GM12878 (cell line): ENCODE measurements around the gene PINLYP. TPM values are rescaled to one million over a fixed set of nuclear protein-coding genes. Genes with fewer than 3 reads are reported as not detected.

ENCODE experiments used
- ASH2L ChIP-seq: fragments of 300-600, 200-600 bp; sonication (generic); IDR thresholded peaks from 2 replicates; pipeline ENCODE4 v1.6.1; 2017; ENCODE audit warnings: low read depth, mild to moderate bottlenecking, borderline replicate concordance
- BHLHE40 ChIP-seq, 2 experiments: fragments of 450-650 bp in 1 of 2; IDR thresholded peaks; 2 replicates each; pipeline ENCODE4 v1.6.1; 2011 to 2017; ENCODE audit warnings: low read depth in 2 of 2, borderline replicate concordance in 1 of 2, improper control_type of control experiment in 1 of 2, low read length in 1 of 2, mild to moderate bottlenecking in 1 of 2
- BRCA1 ChIP-seq: IDR thresholded peaks from 2 replicates; pipeline ENCODE4 v1.6.1; 2011; ENCODE audit warnings: low read depth, low read length, improper control_type of control experiment
- CREB1 ChIP-seq: IDR thresholded peaks from 2 replicates; pipeline ENCODE4 v1.6.1; 2012; ENCODE audit warnings: low read depth, mild to moderate bottlenecking, inconsistent platforms
- ELK1 ChIP-seq: IDR thresholded peaks from 2 replicates; pipeline ENCODE4 v1.6.1; 2012; ENCODE audit warnings: low read depth, low read length, improper control_type of control experiment
- FOXK2 ChIP-seq: fragments of 450-650 bp; IDR thresholded peaks from 2 replicates; pipeline ENCODE4 v1.6.1; 2017; ENCODE audit warnings: mild to moderate bottlenecking, moderate library complexity
- MEF2B ChIP-seq: fragments of 450-650 bp; IDR thresholded peaks from 2 replicates; pipeline ENCODE4 v1.6.1; 2018; ENCODE audit warnings: mild to moderate bottlenecking, moderate library complexity; ENCODE audit not compliant: partially characterized antibody, poor library complexity, severe bottlenecking
- MYC ChIP-seq: IDR thresholded peaks from 2 replicates; pipeline ENCODE4 v1.6.1; 2011; ENCODE audit warnings: mild to moderate bottlenecking, low read length, moderate library complexity, inconsistent platforms; ENCODE audit not compliant: insufficient read depth, insufficient replicate concordance, insufficient read length, severe bottlenecking
- RELB ChIP-seq: fragments of 450-650 bp; IDR thresholded peaks from 2 replicates; pipeline ENCODE4 v1.6.1; 2017; ENCODE audit warnings: low read depth, mild to moderate bottlenecking, moderate library complexity
- RUNX3 ChIP-seq: IDR thresholded peaks from 2 replicates; pipeline ENCODE4 v1.6.1; 2012; ENCODE audit warnings: low read length, inconsistent platforms
- SKIL ChIP-seq: fragments of 450-650 bp; IDR thresholded peaks from 2 replicates; pipeline ENCODE4 v1.6.1; 2017; ENCODE audit warnings: mild to moderate bottlenecking, low read depth, inconsistent platforms; ENCODE audit not compliant: poor library complexity, severe bottlenecking
- SMAD1 ChIP-seq: fragments of 450-650 bp; IDR thresholded peaks from 2 replicates; pipeline ENCODE4 v1.6.1; 2018; ENCODE audit warnings: mild to moderate bottlenecking, low read depth; ENCODE audit not compliant: partially characterized antibody
- TCF12 ChIP-seq: IDR thresholded peaks from 2 replicates; pipeline ENCODE4 v1.6.1; 2011; ENCODE audit warnings: low read depth, mild to moderate bottlenecking, low read length
- ZBED1 ChIP-seq: IDR thresholded peaks from 2 replicates; pipeline ENCODE4 v1.6.1; 2016; ENCODE audit warnings: borderline replicate concordance
- ZBTB33 ChIP-seq: fragments of 450-650 bp; IDR thresholded peaks from 2 replicates; pipeline ENCODE4 v1.6.1; 2017; ENCODE audit warnings: mild to moderate bottlenecking
- ZNF687 ChIP-seq: fragments of 450-650 bp; IDR thresholded peaks from 2 replicates; pipeline ENCODE4 v1.6.1; 2017; ENCODE audit warnings: mild to moderate bottlenecking, moderate library complexity
- polyA plus RNA-seq, 11 experiments: library from polyadenylated mRNA; depleted of rRNA in 4 of 11; unstranded in 6 of 11; stranded (reverse) in 5 of 11; fragments of >200 nt; fragmentation: Nextera tagmentation in 4 of 11; fragmentation: Illumina TruSeq in 1 of 11; extraction: Ambion mirVana in 4 of 11; extraction: Trizol in 1 of 11; gene quantifications; 1 replicate in 1 of 11; 2 replicates in 10 of 11; pipeline versions ENCODE4 v1.2.1 to v1.2.3, GENCODE V29; 2011 to 2016; ENCODE audit warnings: inconsistent platforms in 2 of 11, missing spikeins in 2 of 11, low read depth in 1 of 11
- total RNA-seq, 4 experiments: library from RNA; depleted of rRNA in 3 of 4; stranded (reverse); fragments of >200 nt in 3 of 4; fragmentation: Illumina TruSeq in 1 of 4; extraction: Trizol in 1 of 4; gene quantifications; 2 replicates each; pipeline versions ENCODE4 v1.2.1 to v1.2.3, GENCODE V29; 2013 to 2021

Gene PINLYP
- total and polyA plus RNA-seq, 10 of the 15 experiments (the other 5 are each of a cell fraction or from before 2014, with no cell fraction given): 1.0 to 26.9 (median 11.4) TPM

GRCh38 chr19:43526884-43527859, 48.4 kb upstream of the PINLYP start, which contains the start of gene ETHE1 (continued):
- TF ChIP-seq ZBTB33: no peak
- TF ChIP-seq ELK1: no peak
- no peak; the same call in 1 of the 2 replicates for TF ChIP-seq ZNF687
- no peak for TF ChIP-seq SMAD1
- TF ChIP-seq ASH2L: no peak
- peak; percentile 85; the same call in 1 of the 2 replicates for TF ChIP-seq RELB
- no peak; the same call in 1 of the 2 replicates for TF ChIP-seq RUNX3
- no peak for TF ChIP-seq MEF2B
- no peak for TF ChIP-seq FOXK2
- no peak for TF ChIP-seq BRCA1
- no peak for TF ChIP-seq MYC
- TF ChIP-seq CREB1: 0 out of 2 replicates have a peak, but pooled peaks have one; percentile 38
- 0 out of 2 replicates have a peak, but pooled peaks have one; percentile 32 for TF ChIP-seq TCF12
- TF ChIP-seq BHLHE40 (IDR thresholded peaks at IDR 0.05; ENCODE audit: borderline replicate concordance in 1 of 2, low read depth in 2 of 2, low read length in 1 of 2): peak in 1 of 2 experiments; percentile 59; a peak in 1 of 4 replicates
- no peak for TF ChIP-seq ZBED1
- TF ChIP-seq SKIL: no peak
